Measurements from ENCODE around the gene PSMA5.

DNA sequence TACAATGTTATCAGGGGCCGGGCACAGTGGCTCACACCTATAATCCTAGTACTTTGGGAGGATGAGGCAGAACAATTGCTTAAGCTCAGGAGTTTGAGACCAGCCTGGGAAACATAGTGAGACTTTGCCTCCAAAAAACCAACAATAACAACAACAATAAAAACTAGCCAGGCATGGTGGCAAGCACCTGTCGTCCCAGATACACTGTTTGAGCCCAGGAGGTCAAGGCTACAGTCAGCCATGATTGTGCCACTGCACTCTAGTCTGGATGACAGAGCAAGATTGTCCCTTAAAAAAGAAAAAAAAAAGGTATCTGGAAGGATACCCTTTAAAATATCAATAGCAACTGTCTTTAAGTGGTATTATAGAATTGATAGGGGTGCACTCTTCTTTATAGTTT, 44.7 kb downstream of the PSMA5 start:
- TF ChIP-seq EZH2phosphoT487 (IDR thresholded peaks at IDR 0.05; ENCODE audit: low read depth, severe bottlenecking, unreplicated experiment), result no peak
- TF ChIP-seq, protein P1, sequence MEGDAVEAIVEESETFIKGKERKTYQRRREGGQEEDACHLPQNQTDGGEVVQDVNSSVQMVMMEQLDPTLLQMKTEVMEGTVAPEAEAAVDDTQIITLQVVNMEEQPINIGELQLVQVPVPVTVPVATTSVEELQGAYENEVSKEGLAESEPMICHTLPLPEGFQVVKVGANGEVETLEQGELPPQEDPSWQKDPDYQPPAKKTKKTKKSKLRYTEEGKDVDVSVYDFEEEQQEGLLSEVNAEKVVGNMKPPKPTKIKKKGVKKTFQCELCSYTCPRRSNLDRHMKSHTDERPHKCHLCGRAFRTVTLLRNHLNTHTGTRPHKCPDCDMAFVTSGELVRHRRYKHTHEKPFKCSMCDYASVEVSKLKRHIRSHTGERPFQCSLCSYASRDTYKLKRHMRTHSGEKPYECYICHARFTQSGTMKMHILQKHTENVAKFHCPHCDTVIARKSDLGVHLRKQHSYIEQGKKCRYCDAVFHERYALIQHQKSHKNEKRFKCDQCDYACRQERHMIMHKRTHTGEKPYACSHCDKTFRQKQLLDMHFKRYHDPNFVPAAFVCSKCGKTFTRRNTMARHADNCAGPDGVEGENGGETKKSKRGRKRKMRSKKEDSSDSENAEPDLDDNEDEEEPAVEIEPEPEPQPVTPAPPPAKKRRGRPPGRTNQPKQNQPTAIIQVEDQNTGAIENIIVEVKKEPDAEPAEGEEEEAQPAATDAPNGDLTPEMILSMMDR (IDR thresholded peaks at IDR 0.05; ENCODE audit: poor library complexity), result no peak
- no peak for TF ChIP-seq EZH2 (IDR thresholded peaks at IDR 0.05; ENCODE audit: borderline replicate concordance)
